Gastrocnemius medialis (tissue), 4 donors: Measurements from ENCODE around the gene RBM38. TPM values are rescaled to one million over a fixed set of nuclear protein-coding genes. Genes with fewer than 3 reads are reported as not detected.

ENCODE experiments used
- ATAC-seq, 2 donors: fragments of 150-250 bp; one replicate each; pipeline ENCODE4 v1.9.1; 2016
- DNase-seq, 2 donors: peaks; one replicate each; pipeline ENCODE4 v3.0.0-alpha.2; 2019
- H3K27ac ChIP-seq, 4 donors: fragments of 200-600 bp; sonication (generic); 1 replicate in 1 of 4; 2 replicates in 3 of 4; pipeline ENCODE4 v1.5.1; 2016 to 2018; ENCODE audit warnings: mild to moderate bottlenecking in 2 of 4, moderate library complexity in 1 of 4
- H3K27me3 ChIP-seq, 3 donors: fragments of 200-600 bp; sonication (generic) in 2 of 3; 1 replicate in 1 of 3; 2 replicates in 2 of 3; pipeline versions ENCODE4 v1.5.1 to v1.6.0; 2016 to 2019; ENCODE audit warnings: mild to moderate bottlenecking in 1 of 3, moderate library complexity in 1 of 3
- H3K36me3 ChIP-seq, 2 donors: fragments of 200-600 bp; sonication (generic) in 1 of 2; one replicate each; pipeline ENCODE4 v1.5.1; 2017 to 2018
- H3K4me1 ChIP-seq, 2 donors: fragments of 200-600 bp; sonication (generic) in 1 of 2; one replicate each; pipeline ENCODE4 v1.5.1; 2016 to 2017; ENCODE audit warnings: mild to moderate bottlenecking in 2 of 2
- H3K4me3 ChIP-seq, 4 donors: fragments of 200-600 bp; sonication (generic) in 3 of 4; 1 replicate in 1 of 4; 2 replicates in 3 of 4; pipeline ENCODE4 v1.5.1; 2016 to 2019; ENCODE audit warnings: mild to moderate bottlenecking in 2 of 4
- H3K9me3 ChIP-seq, 3 donors: fragments of 200-600 bp; sonication (generic) in 2 of 3; 1 replicate in 1 of 3; 2 replicates in 2 of 3; pipeline ENCODE4 v1.5.1; 2016 to 2019
- CTCF ChIP-seq, 5 experiments: fragments of 450-650 bp in 3 of 5; fragments of 200-600 bp in 2 of 5; sonication (generic) in 2 of 5; IDR thresholded peaks in 4 of 5; conservative IDR thresholded peaks in 1 of 5; 1 replicate in 4 of 5; 2 replicates in 1 of 5; pipeline ENCODE4 v1.5.1; 2016 to 2019; ENCODE audit warnings: antibody characterized with exemption in 5 of 5, mild to moderate bottlenecking in 3 of 5, moderate library complexity in 3 of 5
- POLR2A ChIP-seq, 2 donors: fragments of 450-650 bp; IDR thresholded peaks; one replicate each; pipeline ENCODE4 v1.6.1; 2017; ENCODE audit warnings: antibody characterized with exemption in 2 of 2, mild to moderate bottlenecking in 2 of 2, moderate library complexity in 2 of 2
- in situ Hi-C, 4 donors: fragments of 200-750 bp; cut with MboI; loops; one replicate each; pipeline versions ENCODE4 v1.15.0 to v1.8.0; 2017; ENCODE audit warnings: low sequenced_read_pairs in 4 of 4
- intact Hi-C: fragments of 100-400 bp; cut with DNase I; formaldehyde crosslinking; loops from one replicate; pipeline ENCODE4 v1.15.1; 2023; ENCODE audit warnings: low total_unique reads
- total RNA-seq, 4 donors: library from RNA; depleted of rRNA; stranded (reverse); fragments of >200 nt; gene quantifications; one replicate each; pipeline versions ENCODE4 v1.1.0 to v1.2.3, GENCODE V29; 2016

The RBM38 gene
- total RNA-seq, 4 donors from 2014 or later: 56.7 to 229 (median 177) TPM

GRCh38 chr20:57396212-57396983 lies 5.2 kb downstream of the RBM38 start:
- Histone ChIP-seq H3K4me1 (peaks cover 88 to 90% of the 10 kb centered on the region in 2 donors), H3K36me3 (peaks cover 0 to 11% of the 10 kb centered on the region in 2 donors), H3K27me3 (no peaks in the 10 kb centered on the region), H3K9me3 (no peaks in the 10 kb centered on the region), H3K27ac (peak overlapping the region; percentile 96 to 99 (median 98)), H3K4me3 (peak overlapping the region in 3 of 4 donors; percentile 35 to 82 (median 74))
- ATAC-seq (no peak), DNase-seq (peak in 1 of 2 donors; percentile 34)
- TF ChIP-seq POLR2A (IDR thresholded peaks at IDR 0.05) (no peak), CTCF (IDR thresholded peaks at IDR 0.05 in 4 of 5, conservative IDR thresholded peaks at IDR 0.05 in 1 of 5) (no peak)
- intact Hi-C loops (loop anchor here (1.0 to 10.0 kb wide), 2 partner anchors 314 to 1498 kb away; partner anchors contain the start of gene PMEPA1), in situ Hi-C loops (loop anchor here in 3 of 4 donors (5.0 to 25.0 kb wide), 3 partner anchors 41 to 816 kb away; partner anchors contain the start of gene PMEPA1 (in 1 of the 3))

- in situ Hi-C loops: loop anchor here in 3 of 4 donors (5.0 to 25.0 kb wide), 3 partner anchors 40 to 815 kb away; partner anchors contain the start of gene PMEPA1 (in 1 of the 3)
- peaks cover 90 to 96% of the 10 kb centered on the region in 2 donors for H3K4me1 ChIP-seq
- no peaks in the 10 kb centered on the region for H3K27me3 ChIP-seq
- peak overlapping the region; percentile 96 to 99 (median 98) for H3K27ac ChIP-seq
- peaks cover 0 to 11% of the 10 kb centered on the region in 2 donors for H3K36me3 ChIP-seq
- DNase-seq (no peak), ATAC-seq (no peak)
- intact Hi-C loops: loop anchor here (1.0 to 10.0 kb wide), 2 partner anchors 313 to 1498 kb away; partner anchors contain the start of gene PMEPA1
- no peaks in the 10 kb centered on the region for H3K9me3 ChIP-seq
- H3K4me3 ChIP-seq: peak overlapping the region in 1 of 4 donors; percentile 28
- no peak for TF ChIP-seq CTCF (IDR thresholded peaks at IDR 0.05 in 4 of 5, conservative IDR thresholded peaks at IDR 0.05 in 1 of 5)
- no peak for TF ChIP-seq POLR2A (IDR thresholded peaks at IDR 0.05)
These were observed 5.9 kb downstream of the RBM38 start for GRCh38 chr20:57396984-57397692.

- Histone ChIP-seq H3K36me3 (peaks cover 0 to 11% of the 10 kb centered on the region in 2 donors), H3K4me3 (peak overlapping the region in 3 of 4 donors; percentile 11 to 33 (median 28)), H3K9me3 (no peaks in the 10 kb centered on the region), H3K4me1 (peaks cover 85 to 97% of the 10 kb centered on the region in 2 donors), H3K27ac (peak overlapping the region; percentile 96 to 99 (median 98)), H3K27me3 (no peaks in the 10 kb centered on the region)
- no peak for TF ChIP-seq CTCF (IDR thresholded peaks at IDR 0.05 in 4 of 5, conservative IDR thresholded peaks at IDR 0.05 in 1 of 5)
- TF ChIP-seq POLR2A (IDR thresholded peaks at IDR 0.05): no peak
- intact Hi-C loops: loop anchor here (1.0 to 10.0 kb wide), 2 partner anchors 38 to 1497 kb away; no protein-coding TSS in a partner anchor
- ATAC-seq (no peak), DNase-seq (no peak)
- in situ Hi-C loops: loop anchor here in 3 of 4 donors (5.0 to 25.0 kb wide), 3 partner anchors 40 to 815 kb away; partner anchors contain the start of gene PMEPA1 (in 1 of the 3)
These were observed 6.5 kb downstream of the RBM38 start for GRCh38 chr20:57397693-57398108.

- ATAC-seq: peak; percentile 39 to 42
- Histone ChIP-seq H3K4me1 (peaks cover 79 to 97% of the 10 kb centered on the region in 2 donors), H3K9me3 (no peaks in the 10 kb centered on the region), H3K27me3 (no peaks in the 10 kb centered on the region), H3K27ac (peak overlapping the region; percentile 96 to 99 (median 98)), H3K4me3 (peak overlapping the region; percentile 11 to 35 (median 30)), H3K36me3 (peaks cover 0 to 6% of the 10 kb centered on the region in 2 donors)
- peak; percentile 78 to 92 for DNase-seq
- TF ChIP-seq POLR2A (IDR thresholded peaks at IDR 0.05) (peak; percentile 52 to 70), CTCF (IDR thresholded peaks at IDR 0.05 in 4 of 5, conservative IDR thresholded peaks at IDR 0.05 in 1 of 5) (no peak)
- intact Hi-C loops (loop anchor here (1.0 to 10.0 kb wide), 2 partner anchors 37 to 1496 kb away; no protein-coding TSS in a partner anchor), in situ Hi-C loops (loop anchor here in 3 of 4 donors (5.0 to 25.0 kb wide), 3 partner anchors 39 to 814 kb away; partner anchors contain the start of gene PMEPA1 (in 1 of the 3))
These were observed 7.1 kb downstream of the RBM38 start for GRCh38 chr20:57398231-57398821.
